Stomach (tissue), 9 donors: ENCODE measurements around the gene SSBP4. TPM values are rescaled to one million over a fixed set of nuclear protein-coding genes. Genes with fewer than 3 reads are reported as not detected.

Experiments used
- DNase-seq, 2 donors: peaks; one replicate each; pipeline versions ENCODE4 v3.0.0 to v3.0.0-alpha.2; 2013 to 2019
- H3K27ac ChIP-seq, 5 donors: fragments of 200-600 bp in 4 of 5; sonication (generic) in 4 of 5; one replicate each; pipeline ENCODE4 v1.5.1; 2013 to 2019; ENCODE audit warnings: mild to moderate bottlenecking in 1 of 5, moderate library complexity in 1 of 5
- H3K27me3 ChIP-seq, 3 donors: fragments of 200-600 bp; sonication (generic); one replicate each; pipeline ENCODE4 v1.5.1; 2017 to 2019; ENCODE audit warnings: mixed run types in 1 of 3
- H3K36me3 ChIP-seq, 4 donors: fragments of 200-600 bp; sonication (generic); 1 replicate in 3 of 4; 2 replicates in 1 of 4; pipeline ENCODE4 v1.5.1; 2016 to 2019
- H3K4me1 ChIP-seq, 4 donors: fragments of 200-600 bp; sonication (generic); one replicate each; pipeline ENCODE4 v1.5.1; 2016 to 2019
- H3K4me3 ChIP-seq, 4 donors: fragments of 200-600 bp; sonication (generic) in 3 of 4; one replicate each; pipeline ENCODE4 v1.5.1; 2016 to 2019; ENCODE audit warnings: mild to moderate bottlenecking in 1 of 4
- H3K9me3 ChIP-seq, 4 donors: fragments of 200-600 bp; sonication (generic); one replicate each; pipeline ENCODE4 v1.5.1; 2016 to 2019
- CTCF ChIP-seq, 7 experiments: fragments of 450-650 bp in 4 of 7; fragments of 200-600 bp in 3 of 7; sonication (generic) in 3 of 7; IDR thresholded peaks; one replicate each; pipeline ENCODE4 v1.5.1; 2016 to 2019; ENCODE audit warnings: antibody characterized with exemption in 7 of 7, control low read depth in 2 of 7, mild to moderate bottlenecking in 1 of 7
- EP300 ChIP-seq: sonication (generic); formaldehyde crosslinking; IDR thresholded peaks from one replicate; pipeline ENCODE4 v1.6.1; 2017; ENCODE audit warnings: antibody characterized with exemption
- POLR2A ChIP-seq, 4 donors: fragments of 450-650 bp; IDR thresholded peaks; one replicate each; pipeline ENCODE4 v1.6.1; 2016; ENCODE audit warnings: antibody characterized with exemption in 4 of 4, control low read depth in 2 of 4, mild to moderate bottlenecking in 1 of 4, moderate library complexity in 1 of 4
- POLR2AphosphoS5 ChIP-seq, 3 donors: sonication (generic); formaldehyde crosslinking; IDR thresholded peaks; one replicate each; pipeline ENCODE4 v1.6.1; 2016; ENCODE audit warnings: antibody characterized with exemption in 3 of 3
- WGBS, 5 donors: extraction: QIAGEN DNeasy Blood & Tissue Kit in 3 of 5; methylation state at CpG; one replicate each; pipeline versions ENCODE4 v1.1.5 to v1.1.7; 2013 to 2018; 5-methylcytosine and 5-hydroxymethylcytosine counted together
- intact Hi-C: fragments of 100-400 bp; cut with DNase I; formaldehyde crosslinking; loops from one replicate; pipeline ENCODE4 v1.15.1; 2023; ENCODE audit warnings: low total_unique reads
- polyA plus RNA-seq, 3 donors: library from polyadenylated mRNA; stranded (reverse); fragments of 200-250 nt; gene quantifications; one replicate each; pipeline ENCODE4 v1.2.3, GENCODE V29; 2013
- total RNA-seq, 5 donors: library from RNA; depleted of rRNA; stranded (reverse); fragments of >200 nt; gene quantifications; one replicate each; pipeline versions ENCODE4 v1.1.0 to v1.2.3, GENCODE V29; 2014 to 2016
- donor health status: healthy with polysubstance abuse.
- donor health status: Bipolar disorder and iron deficiency.
- donor health status: healthy.

The SSBP4 gene
- total and polyA plus RNA-seq, 8 donors, result 22.8 to 253 (median 49.2) TPM

DNA sequence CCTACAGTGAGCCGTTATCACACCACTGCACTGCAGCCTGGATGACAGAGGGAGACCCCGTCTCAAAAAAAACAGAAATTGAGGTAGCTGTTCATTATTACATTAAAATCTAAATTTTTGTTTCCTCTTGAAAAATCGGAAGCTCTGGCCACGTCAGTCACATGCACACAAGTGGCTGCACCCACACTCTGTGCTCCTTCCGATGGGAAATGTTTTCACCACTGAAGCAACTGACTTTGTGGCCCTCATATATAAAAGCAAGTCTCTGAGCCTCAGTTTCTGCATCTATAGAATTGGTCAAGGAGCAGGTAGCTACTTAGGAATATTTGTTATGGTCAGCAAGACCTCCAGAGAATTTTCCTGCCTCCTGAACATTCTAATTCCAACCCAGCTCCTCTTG lies 26.3 kb upstream of the SSBP4 start:
- Histone ChIP-seq H3K4me3 (peak overlapping the region in 2 of 4 donors; percentile 8 to 45), H3K36me3 (peaks cover 0 to 13% (median 0%) of the 10 kb centered on the region in 4 donors), H3K4me1 (peaks cover 26 to 59% (median 47%) of the 10 kb centered on the region in 4 donors), H3K9me3 (no peaks in the 10 kb centered on the region), H3K27me3 (peaks cover 0 to 21% (median 7%) of the 10 kb centered on the region in 3 donors), H3K27ac (peak overlapping the region; percentile 1 to 81 (median 46))
- 53 to 64% (median 58%) methylated on average over 5 of the region's 5 CpGs for WGBS, 5 donors
- no peak for TF ChIP-seq POLR2A (IDR thresholded peaks at IDR 0.05)
- intact Hi-C loops, result loop anchor here (10.0 kb wide), 1 partner anchor 48 kb away; the partner anchor contains the start of gene PGPEP1
- DNase-seq, result no peak

GRCh38 chr19:18393836-18394235 lies 25.4 kb upstream of the SSBP4 start:
- peak in 1 of 2 donors; percentile 76 for DNase-seq
- H3K4me1 ChIP-seq, result peaks cover 19 to 59% (median 44%) of the 10 kb centered on the region in 4 donors
- TF ChIP-seq CTCF (IDR thresholded peaks at IDR 0.05), result no peak
- TF ChIP-seq POLR2AphosphoS5 (IDR thresholded peaks at IDR 0.05), result peak in 1 of 3 donors; percentile 56
- H3K36me3 ChIP-seq, result peaks cover 0 to 10% (median 0%) of the 10 kb centered on the region in 4 donors
- peaks cover 0 to 25% (median 7%) of the 10 kb centered on the region in 3 donors for H3K27me3 ChIP-seq
- no peaks in the 10 kb centered on the region for H3K9me3 ChIP-seq
- WGBS, 5 donors, result 20 to 54% (median 31%) methylated on average over 7 of the region's 7 CpGs
- peak overlapping the region in 2 of 4 donors; percentile 29 to 45 for H3K4me3 ChIP-seq
- intact Hi-C loops, result loop anchor here (10.0 kb wide), 1 partner anchor 49 kb away; the partner anchor contains the start of gene PGPEP1
- H3K27ac ChIP-seq, result peak overlapping the region in 4 of 5 donors; percentile 31 to 81 (median 59)

DNA sequence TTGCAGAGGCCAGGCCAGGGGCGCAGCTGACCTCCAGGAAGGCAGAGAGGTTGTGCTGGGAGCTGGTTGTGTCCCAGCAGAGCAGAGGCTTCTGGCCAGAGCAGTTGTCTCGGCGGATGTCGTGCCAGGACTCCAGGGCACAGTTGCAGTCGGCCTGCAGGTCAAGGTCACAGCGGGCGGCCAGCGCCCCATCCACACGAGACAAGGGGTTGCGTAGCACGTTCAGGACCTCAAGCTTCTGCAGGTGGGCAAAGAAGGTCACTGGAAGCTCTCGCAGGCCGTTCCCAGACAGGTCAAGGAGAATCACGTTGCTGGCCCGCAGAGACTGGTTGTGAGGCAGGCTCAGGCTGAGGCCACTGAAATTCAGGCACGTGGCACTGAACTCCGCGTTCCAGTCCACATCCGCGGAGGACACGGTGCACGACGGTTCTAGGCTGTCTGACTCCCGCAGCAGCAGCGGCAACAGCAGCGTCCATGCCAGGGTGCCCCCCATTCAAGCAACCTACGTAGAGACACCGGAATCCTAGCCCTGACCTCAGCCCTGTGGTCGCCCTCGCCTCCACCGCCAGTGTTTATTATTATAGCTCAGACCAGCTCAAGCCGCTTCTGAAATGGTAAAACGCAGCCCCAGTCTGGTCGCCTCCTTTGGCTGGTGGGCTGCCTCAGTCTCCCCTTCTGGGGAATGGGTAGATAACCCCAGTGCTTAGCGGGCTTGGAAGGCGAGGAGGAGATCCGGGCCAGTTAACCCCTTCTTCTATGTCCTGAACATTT lies 22.5 kb upstream of the SSBP4 start:
- Histone ChIP-seq H3K4me1 (peaks cover 18 to 82% (median 50%) of the 10 kb centered on the region in 4 donors), H3K4me3 (peak overlapping the region; percentile 12 to 45 (median 35)), H3K27ac (peak overlapping the region in 3 of 5 donors; percentile 8 to 61 (median 60)), H3K27me3 (peaks cover 0 to 25% (median 7%) of the 10 kb centered on the region in 3 donors), H3K9me3 (no peaks in the 10 kb centered on the region), H3K36me3 (no peaks in the 10 kb centered on the region)
- intact Hi-C loops, result loop anchor here (10.0 kb wide), 1 partner anchor 52 kb away; the partner anchor contains the start of gene PGPEP1
- DNase-seq, result no peak
- no peak for TF ChIP-seq POLR2A (IDR thresholded peaks at IDR 0.05)
- TF ChIP-seq CTCF (IDR thresholded peaks at IDR 0.05), result no peak
- TF ChIP-seq EP300, result no peak
- TF ChIP-seq POLR2AphosphoS5 (IDR thresholded peaks at IDR 0.05), result no peak
- WGBS, 5 donors, result 33 to 66% (median 58%) methylated on average over 16 to 37 of the region's 37 CpGs

GRCh38 chr19:18397242-18398202 lies 21.7 kb upstream of the SSBP4 start, which contains the start of gene LRRC25:
LRRC25 (minus strand) TSS chr19:18397622; CDS start chr19:18396963, 659 bp downstream.
- WGBS, 5 donors, result 15 to 21% (median 17%) methylated on average over 27 to 33 of the region's 33 CpGs
- H3K4me1 ChIP-seq, result peaks cover 17 to 83% (median 48%) of the 10 kb centered on the region in 4 donors
- H3K27me3 ChIP-seq, result peaks cover 0 to 25% (median 7%) of the 10 kb centered on the region in 3 donors
- peak within 1 kb of the TSS; percentile 12 to 45 (median 35) for H3K4me3 ChIP-seq
- H3K9me3 ChIP-seq, result no peaks in the 10 kb centered on the region
- peak within 1 kb of the TSS in 4 of 5 donors; percentile 8 to 61 (median 42) for H3K27ac ChIP-seq
- intact Hi-C loops, result loop anchor here (10.0 kb wide), 1 partner anchor 53 kb away; the partner anchor contains the start of gene PGPEP1
- peak in 1 of 2 donors; percentile 66 for DNase-seq
- TF ChIP-seq POLR2A (IDR thresholded peaks at IDR 0.05) (no peak), POLR2AphosphoS5 (IDR thresholded peaks at IDR 0.05) (peak in 1 of 3 donors; percentile 20)
- H3K36me3 ChIP-seq, result no peaks in the 10 kb centered on the region
